Omental fat pad (tissue), 4 donors: ENCODE measurements around the gene RBBP8NL. TPM values are rescaled to one million over a fixed set of nuclear protein-coding genes. Genes with fewer than 3 reads are reported as not detected.
A peak's percentile ranks its signal among the peaks of the same experiment; 100 is the strongest.

Experiments
- ATAC-seq: fragments of 150-250 bp; one replicate; pipeline ENCODE4 v1.9.1; 2016; ENCODE audit warnings: mild to moderate bottlenecking, moderate library complexity; ENCODE audit not compliant: low FRiP score
- DNase-seq: peaks from one replicate; pipeline ENCODE4 v3.0.0-alpha.2; 2019; ENCODE audit warnings: low spot score
- total RNA-seq, 4 donors: library from RNA; depleted of rRNA; stranded (reverse); fragments of >200 nt; gene quantifications; one replicate each; pipeline ENCODE4 v1.1.0, GENCODE V29; 2016
- TF ChIP-seq, protein P1 (sequence below), 3 donors: fragments of 450-650 bp; IDR thresholded peaks; one replicate each; pipeline ENCODE4 v1.5.1; 2016 to 2017; ENCODE audit warnings: antibody characterized with exemption in 3 of 3, mild to moderate bottlenecking in 3 of 3, moderate library complexity in 2 of 3

The RBBP8NL gene, protein sequence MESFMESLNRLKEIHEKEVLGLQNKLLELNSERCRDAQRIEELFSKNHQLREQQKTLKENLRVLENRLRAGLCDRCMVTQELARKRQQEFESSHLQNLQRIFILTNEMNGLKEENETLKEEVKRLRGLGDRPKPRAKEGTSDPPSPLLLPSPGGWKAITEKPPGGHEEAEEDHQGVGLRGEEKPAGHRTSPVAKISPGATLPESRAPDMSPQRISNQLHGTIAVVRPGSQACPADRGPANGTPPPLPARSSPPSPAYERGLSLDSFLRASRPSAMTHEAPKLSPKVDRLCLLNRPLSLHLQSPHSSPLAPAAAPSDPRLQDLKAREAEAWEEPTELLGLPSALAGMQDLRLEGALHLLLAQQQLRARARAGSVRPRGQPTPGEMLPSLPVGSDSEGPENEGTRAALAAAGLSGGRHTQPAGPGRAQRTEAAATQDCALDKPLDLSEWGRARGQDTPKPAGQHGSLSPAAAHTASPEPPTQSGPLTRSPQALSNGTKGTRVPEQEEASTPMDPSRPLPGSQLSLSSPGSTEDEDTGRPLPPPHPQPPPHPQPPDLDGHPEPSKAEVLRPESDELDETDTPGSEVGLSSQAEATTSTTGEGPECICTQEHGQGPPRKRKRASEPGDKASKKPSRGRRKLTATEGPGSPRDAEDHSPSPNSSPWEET
- total RNA-seq: not detected

DNA sequence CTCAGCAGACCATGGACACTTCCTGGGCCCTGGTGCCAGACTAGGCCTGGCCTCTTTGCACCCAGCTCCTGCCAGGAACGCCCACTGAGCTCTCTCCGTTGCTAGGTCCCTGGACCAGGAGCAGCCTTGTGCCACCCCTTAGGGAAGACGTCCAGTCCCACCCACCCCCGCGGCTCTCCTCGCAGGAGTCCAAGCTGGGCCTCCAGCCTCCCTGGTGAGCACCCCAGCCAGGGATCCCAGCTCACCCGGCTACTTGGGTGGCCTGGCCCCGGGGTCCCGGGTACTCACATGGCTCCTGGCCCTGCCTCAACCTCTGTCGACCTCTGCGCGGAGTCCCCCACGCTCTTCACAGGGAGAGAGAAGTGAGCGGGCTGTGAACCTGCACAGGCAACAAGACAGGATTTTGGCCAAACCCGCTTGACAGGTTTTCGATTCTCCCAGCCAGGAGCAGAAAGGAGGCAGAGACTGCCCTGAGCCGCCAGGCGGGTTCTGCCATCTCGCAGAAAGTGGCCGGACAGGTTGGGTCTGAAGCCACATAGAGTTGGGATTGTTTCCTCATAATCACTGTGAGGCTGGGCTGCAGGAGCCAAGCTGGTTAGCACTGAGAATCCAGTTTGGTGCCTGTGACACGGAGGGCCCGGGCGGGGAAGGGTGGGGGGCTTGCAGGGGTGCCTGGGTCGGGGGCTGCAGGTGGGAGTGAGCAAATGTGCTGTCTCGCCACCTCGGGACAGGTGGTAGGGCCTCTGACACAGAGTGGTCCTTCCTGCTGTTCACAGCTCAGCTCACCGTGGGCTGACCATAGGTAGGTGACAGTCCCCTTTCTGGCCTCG is at the start of gene RBBP8NL:
Gene RBBP8NL, minus strand, starts transcription at position 368 of the 830 bp plus-strand sequence. CDS start 7,892 bp downstream, outside the sequence.
- no peak for ATAC-seq
- TF ChIP-seq, protein P1, sequence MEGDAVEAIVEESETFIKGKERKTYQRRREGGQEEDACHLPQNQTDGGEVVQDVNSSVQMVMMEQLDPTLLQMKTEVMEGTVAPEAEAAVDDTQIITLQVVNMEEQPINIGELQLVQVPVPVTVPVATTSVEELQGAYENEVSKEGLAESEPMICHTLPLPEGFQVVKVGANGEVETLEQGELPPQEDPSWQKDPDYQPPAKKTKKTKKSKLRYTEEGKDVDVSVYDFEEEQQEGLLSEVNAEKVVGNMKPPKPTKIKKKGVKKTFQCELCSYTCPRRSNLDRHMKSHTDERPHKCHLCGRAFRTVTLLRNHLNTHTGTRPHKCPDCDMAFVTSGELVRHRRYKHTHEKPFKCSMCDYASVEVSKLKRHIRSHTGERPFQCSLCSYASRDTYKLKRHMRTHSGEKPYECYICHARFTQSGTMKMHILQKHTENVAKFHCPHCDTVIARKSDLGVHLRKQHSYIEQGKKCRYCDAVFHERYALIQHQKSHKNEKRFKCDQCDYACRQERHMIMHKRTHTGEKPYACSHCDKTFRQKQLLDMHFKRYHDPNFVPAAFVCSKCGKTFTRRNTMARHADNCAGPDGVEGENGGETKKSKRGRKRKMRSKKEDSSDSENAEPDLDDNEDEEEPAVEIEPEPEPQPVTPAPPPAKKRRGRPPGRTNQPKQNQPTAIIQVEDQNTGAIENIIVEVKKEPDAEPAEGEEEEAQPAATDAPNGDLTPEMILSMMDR (IDR thresholded peaks at IDR 0.05): no peak
- no peak for DNase-seq

DNA sequence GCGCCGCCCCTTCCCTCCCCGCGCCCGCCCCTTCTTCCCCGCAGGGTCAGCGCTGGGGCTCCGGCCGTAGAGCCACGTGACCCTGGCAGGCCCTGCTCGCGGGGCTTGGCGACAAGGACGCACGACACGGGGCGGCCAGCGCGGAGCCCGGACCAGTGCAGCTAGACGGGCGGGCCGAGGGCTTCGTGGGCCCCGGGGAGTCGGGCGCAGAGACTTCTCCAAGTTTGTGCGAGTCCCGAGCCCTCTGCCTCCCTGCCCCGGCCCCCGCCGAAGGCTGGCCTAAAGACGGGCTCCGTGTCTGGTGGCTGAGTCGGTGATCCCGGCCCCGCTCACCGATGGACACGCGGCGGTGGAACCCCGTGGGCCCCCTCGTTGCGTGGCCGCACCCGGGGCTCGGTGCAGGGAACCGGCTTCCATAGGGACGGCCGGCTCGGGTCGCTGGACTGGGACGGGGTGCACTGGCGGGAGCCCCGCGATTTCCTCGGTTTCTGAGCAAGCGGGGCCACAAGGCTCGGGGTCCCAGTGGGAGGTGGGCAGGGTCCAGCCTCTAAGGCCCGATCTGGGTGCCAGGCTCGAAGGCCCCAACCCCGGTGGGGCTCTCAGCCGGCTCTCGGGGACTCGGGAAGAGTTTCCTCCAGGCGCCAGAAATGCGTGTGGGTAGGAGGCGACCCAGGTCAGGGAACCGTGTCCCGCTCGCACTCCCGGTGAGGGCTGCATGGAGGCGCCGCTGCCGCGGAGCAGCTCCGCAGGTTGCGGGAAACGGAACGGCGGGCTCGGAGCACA is 48.9 kb upstream of the RBBP8NL start:
- ATAC-seq (peak; percentile 42), DNase-seq (no peak)
- TF ChIP-seq, protein P1 (IDR thresholded peaks at IDR 0.05): no peak

DNA sequence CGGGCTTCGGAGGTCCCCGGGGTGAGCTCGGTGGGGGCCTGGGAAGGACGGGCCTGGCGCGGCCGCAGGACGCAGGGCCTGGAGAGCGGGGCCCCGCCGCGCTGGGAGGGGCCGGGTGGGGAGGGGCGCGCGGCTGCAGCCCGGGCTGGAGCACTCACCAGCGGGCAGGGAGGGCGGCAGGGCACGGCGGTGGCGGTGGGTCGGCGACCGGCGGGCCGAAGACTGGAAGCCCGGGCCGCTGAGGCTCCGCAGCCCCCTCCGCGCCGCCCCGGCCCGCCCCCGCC is 48.4 kb upstream of the RBBP8NL start, which contains the start of gene GATA5:
Gene GATA5, minus strand, starts transcription at position 224 of the 284 bp plus-strand sequence. CDS start 474 bp downstream, outside the sequence.
- TF ChIP-seq, protein P1 (IDR thresholded peaks at IDR 0.05): no peak
- DNase-seq (no peak), ATAC-seq (peak; percentile 20)

DNA sequence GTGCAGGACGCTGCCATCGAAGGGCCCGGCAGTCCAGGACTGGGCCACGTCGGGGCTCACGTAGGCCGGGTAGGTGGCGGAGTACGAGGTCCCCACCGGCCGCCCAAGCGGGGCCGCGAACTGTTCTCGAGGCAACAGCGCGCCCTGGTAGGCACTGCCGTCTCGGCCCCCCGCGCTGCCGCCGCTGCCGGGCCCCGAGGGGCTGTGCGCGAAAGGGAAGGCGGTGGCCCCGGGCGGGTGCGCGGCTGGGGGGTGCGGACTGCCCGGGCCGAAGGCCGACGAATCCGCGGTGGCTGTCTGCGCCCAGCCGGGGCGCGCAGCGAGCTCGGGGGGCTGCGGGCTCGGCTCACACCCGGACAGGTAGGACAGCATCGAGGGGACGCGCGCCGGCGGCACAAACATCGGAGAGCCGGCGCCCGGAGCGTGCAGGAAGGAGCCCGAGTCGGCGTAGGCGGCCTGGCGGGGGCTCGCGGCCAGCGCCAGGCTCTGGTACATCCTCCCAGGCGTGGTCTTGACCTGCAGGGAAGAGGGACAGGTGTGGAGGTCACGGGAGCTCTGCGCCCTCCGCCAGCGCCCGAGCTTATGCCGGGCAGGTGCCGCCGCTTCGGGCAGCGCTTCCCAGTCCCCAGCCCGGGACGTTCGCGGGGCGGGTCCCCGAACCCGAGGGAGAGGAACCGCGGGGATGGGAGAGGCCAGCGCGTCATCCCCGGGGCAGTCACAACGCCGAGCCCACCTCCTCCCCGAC is 47.9 kb upstream of the RBBP8NL start:
- ATAC-seq (peak; percentile 5), DNase-seq (no peak)
- TF ChIP-seq, protein P1 (IDR thresholded peaks at IDR 0.05): no peak

DNA sequence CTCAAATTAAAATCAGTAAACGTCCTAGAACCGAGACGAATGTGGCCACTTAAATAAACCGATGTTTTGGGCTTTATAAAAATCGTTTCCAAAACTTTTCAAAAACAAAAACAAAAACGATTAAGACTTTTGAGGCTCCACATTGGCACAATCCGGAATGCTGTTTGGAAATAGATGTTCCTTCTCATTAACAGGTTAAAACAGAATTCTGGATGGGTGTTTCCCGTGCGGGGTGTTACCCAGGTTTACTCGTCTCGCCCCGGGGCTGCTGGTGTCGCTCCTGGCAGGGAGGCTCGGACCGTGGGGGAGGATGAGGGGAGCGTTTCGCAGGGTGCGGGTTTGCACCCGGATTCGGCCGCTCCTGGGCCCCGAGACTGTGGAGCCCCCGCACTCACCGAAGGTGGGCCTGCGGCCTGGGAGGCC is 47.3 kb upstream of the RBBP8NL start:
- DNase-seq (no peak), ATAC-seq (no peak)
- TF ChIP-seq, protein P1 (IDR thresholded peaks at IDR 0.05): no peak
